GM13976 (cell line): ENCODE data around the gene SLC17A9.

Experiments used
- DNase-seq: peaks from one replicate; pipeline ENCODE4 v3.0.0; 2012; ENCODE audit warnings: low spot score
- CTCF ChIP-seq: IDR thresholded peaks from 2 replicates; pipeline ENCODE4 v1.5.1; 2012; ENCODE audit warnings: borderline replicate concordance, mild to moderate bottlenecking; ENCODE audit not compliant: insufficient read depth; ENCODE audit errors: extremely low read depth, missing control alignments, control extremely low read depth
- in situ Hi-C: fragments of 300-500 bp; cut with MboI; formaldehyde crosslinking; loops from one replicate; pipeline ENCODE4 v1.12.0; 2022; ENCODE audit warnings: low sequenced_read_pairs, mixed read lengths, inconsistent platforms; ENCODE audit not compliant: unreplicated experiment

Gene SLC17A9

GRCh38 chr20:62945771-62946339 lies 6.7 kb upstream of the SLC17A9 start:
- DNase-seq = no peak
- TF ChIP-seq CTCF = no peak
- in situ Hi-C loops = no loop called here

- no peak for TF ChIP-seq CTCF
- in situ Hi-C loops = no loop called here
- DNase-seq = no peak
Observed at GRCh38 chr20:62946918-62947317, 5.6 kb upstream of the SLC17A9 start.

DNA sequence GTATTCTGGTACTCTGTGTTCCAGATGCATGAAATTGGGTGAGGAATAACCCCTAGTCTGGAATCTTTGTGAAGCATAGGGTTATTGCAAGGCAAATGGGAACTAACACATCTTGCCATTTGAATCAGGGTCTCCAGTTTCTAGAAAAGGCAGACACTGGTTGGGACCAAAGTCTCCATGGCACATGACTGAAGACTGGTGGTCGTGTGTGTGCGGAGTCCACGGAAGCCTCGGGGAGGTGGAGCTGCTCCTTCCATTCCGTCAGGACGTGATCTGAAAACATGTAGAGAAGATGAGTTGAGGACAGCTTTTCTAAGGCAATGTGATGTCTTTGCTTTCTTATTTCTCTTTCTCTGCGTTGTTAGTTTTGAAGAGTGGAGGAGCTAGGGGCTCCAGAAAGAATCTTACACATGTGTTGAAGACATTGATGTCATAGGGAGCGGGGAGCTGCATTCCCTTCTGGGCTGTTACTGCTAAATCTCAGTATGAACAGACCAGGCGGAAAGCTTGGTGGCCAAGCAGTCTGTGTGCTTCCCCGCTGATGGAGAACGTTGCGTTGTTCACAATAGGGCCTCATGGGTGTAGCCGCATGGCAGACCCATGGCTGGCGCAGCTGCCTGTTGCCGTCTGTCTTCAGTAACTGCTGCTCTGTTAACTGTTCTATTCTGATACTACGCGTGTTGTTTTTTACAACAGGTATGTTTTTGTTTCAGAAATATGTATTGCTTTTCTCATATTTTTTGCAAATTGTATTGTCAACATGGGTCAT lies 4.8 kb upstream of the SLC17A9 start:
- DNase-seq = no peak
- in situ Hi-C loops = no loop called here
- TF ChIP-seq CTCF = no peak

DNA sequence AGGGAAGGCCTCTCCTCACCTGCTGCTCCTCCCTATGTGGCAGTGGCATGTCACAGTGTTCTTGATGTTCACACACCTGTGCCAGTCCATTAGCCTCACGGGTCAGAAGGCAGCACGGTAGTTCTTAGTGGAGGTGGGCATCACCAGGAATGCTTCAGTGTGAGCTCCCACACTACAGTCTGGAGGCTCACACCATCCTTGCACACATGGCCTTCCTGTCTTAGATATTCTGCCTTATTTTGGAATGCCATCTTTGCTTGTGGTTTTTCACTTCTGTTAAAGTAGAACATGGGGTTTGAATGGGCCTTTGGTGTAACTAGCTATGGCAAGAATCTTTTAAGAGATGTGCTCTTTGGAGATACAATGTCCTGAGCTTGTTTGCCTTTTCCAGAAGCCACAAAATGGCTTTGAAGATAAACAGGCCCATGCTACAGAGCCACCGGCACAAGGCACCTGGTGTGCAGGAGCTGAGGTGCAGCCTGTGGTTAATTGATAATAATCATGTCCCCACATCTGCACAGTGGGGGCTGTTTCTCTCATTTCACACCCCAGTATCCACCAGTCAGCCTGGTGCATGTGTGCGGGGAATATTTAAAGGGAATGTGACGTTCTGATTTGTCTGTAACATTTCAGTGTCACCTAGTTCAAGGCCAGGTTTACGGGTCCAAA lies 3.2 kb upstream of the SLC17A9 start:
- DNase-seq = no peak
- in situ Hi-C loops = no loop called here
- no peak for TF ChIP-seq CTCF

DNA sequence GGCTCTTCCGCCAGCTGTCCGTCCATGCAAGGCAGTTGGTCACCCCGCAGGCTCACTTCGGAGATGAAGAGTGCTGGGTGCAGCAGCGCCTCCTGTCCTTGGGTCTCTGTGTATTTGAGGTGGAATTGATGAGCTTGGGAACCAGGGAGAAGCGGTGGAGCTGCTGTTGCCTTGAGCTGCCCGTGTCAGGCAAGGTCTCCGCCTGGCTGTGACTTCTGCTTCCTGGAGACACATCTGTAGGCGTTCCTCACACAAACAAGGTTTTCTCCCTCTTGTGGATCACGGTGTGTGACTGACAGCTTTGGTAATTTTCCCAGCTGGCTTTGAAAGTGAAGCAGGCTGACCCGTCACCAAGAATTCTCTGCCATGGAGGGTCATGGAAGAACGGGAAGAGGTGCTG lies 2.5 kb upstream of the SLC17A9 start:
- TF ChIP-seq CTCF = no peak
- DNase-seq = no peak
- in situ Hi-C loops = no loop called here

GRCh38 chr20:62950741-62951140 lies 1.8 kb upstream of the SLC17A9 start:
- no peak for TF ChIP-seq CTCF
- in situ Hi-C loops = no loop called here
- no peak for DNase-seq
